Activated CD8-positive, alpha-beta T cell treated with anti-CD3 and anti-CD28 coated beads, Interleukin-2, amount 10 ng/mL, durations not matched to agents 7 days and 5 days (primary cell): ENCODE measurements around the gene DNAH7. TPM values are rescaled to one million over a fixed set of nuclear protein-coding genes. Genes with fewer than 3 reads are reported as not detected.

Experiments used
- ATAC-seq: fragments of 150-1000 bp; cut with Tn5 transposase; one replicate; pipeline ENCODE4 v1.10.0; 2021; ENCODE audit warnings: moderate library complexity
- CTCF ChIA-PET: fragments of 350-600 bp; sonication (Branson Sonifier 250); formaldehyde crosslinking; loops from one replicate; lab custom pipeline; 2021; ENCODE audit warnings: antibody characterized with exemption; lab: Charles Lee
- POLR2A ChIA-PET: fragments of 350-600 bp; sonication (Branson Sonifier 250); formaldehyde crosslinking; loops from one replicate; lab custom pipeline; 2021; ENCODE audit warnings: antibody characterized with exemption; lab: Charles Lee
- DNase-seq: peaks from one replicate; pipeline ENCODE4 v3.0.0-alpha.2; 2020
- H3K27ac Mint-ChIP-seq: one replicate; pipeline ENCODE4 v1.8.0; 2021; ENCODE audit warnings: mild to moderate bottlenecking, mixed read lengths
- H3K27me3 Mint-ChIP-seq: one replicate; pipeline ENCODE4 v1.8.0; 2021; ENCODE audit warnings: low read depth, mixed read lengths
- H3K36me3 Mint-ChIP-seq: one replicate; pipeline ENCODE4 v1.8.0; 2021; ENCODE audit warnings: low read depth, mixed read lengths
- H3K4me1 Mint-ChIP-seq: one replicate; pipeline ENCODE4 v1.8.0; 2021; ENCODE audit warnings: low read depth, mixed read lengths
- H3K4me3 Mint-ChIP-seq: one replicate; pipeline ENCODE4 v1.8.0; 2021; ENCODE audit warnings: mild to moderate bottlenecking, mixed read lengths
- H3K9me3 Mint-ChIP-seq: one replicate; pipeline ENCODE4 v1.8.0; 2022; ENCODE audit warnings: mixed read lengths; ENCODE audit not compliant: insufficient read depth
- total RNA-seq, 2 experiments: library from RNA; stranded (reverse); gene quantifications; one replicate each; pipeline ENCODE4 v1.2.3, GENCODE V29; 2021

DNAH7 gene
- total RNA-seq, 2 experiments from 2014 or later: not detected

DNA sequence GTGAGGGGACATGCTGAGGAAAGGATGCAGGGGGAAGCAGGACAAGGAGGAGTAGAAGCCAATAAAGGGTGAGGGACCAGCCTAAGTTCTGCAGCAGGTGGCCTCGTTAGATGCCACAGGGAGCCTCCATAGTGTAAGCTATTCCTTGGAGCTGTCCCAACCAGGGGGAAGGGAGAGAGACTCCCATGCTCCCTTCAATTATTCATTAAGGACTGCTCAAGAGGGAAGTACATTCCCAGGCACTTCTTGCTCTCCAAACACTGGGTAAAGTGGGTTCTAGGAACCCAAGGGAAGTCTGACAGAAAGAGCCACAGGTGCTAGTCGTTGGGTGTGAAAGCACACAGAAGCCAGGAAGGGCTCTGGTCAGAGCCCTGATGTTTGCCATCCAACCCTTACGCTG, 217.9 kb downstream of the DNAH7 start:
- H3K4me3 Mint-ChIP-seq: no peak overlapping the region
- DNase-seq (no peak), ATAC-seq (no peak)
- no peak overlapping the region for H3K27ac Mint-ChIP-seq
- ChIA-PET CTCF (no interaction called here), POLR2A (no interaction called here)
- no peaks in the 10 kb centered on the region for H3K36me3 Mint-ChIP-seq
- no peaks in the 10 kb centered on the region for H3K9me3 Mint-ChIP-seq
- no peaks in the 10 kb centered on the region for H3K27me3 Mint-ChIP-seq
- no peaks in the 10 kb centered on the region for H3K4me1 Mint-ChIP-seq

DNA sequence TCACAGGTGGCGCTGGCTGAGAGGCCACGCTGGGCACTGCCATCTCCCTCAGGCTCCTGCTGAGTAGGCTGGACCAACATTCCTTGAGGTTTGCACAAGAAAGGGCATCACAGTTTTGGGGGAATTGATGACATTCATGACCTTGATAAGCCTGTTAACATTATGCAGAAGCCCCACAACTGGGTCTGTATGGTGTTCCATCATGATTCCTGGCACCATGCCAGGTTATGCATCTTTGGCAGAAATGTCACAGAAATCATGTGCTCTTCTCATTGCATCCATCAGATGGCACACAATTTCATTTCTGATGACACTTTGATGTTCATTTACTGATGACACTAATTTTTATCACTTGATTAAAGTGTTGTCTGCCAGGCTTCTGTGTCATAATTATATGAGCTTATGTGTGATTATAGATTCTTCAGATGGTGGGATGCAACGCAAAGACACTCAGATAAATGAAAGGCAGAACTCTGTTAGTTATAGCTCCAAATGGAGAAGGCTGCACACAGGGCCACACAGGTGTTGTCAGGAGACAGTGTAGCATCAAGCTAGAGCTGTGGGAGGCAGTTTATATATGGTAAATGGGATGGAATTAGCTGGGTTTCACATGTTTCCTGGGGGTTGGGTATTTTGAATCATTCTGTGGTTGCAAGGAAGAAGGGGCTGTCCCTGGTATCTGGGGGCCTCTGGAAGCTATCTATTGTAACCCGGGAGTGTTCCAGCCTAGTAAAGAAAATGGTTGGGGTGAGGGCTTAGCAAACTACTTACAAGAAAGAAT, 220.3 kb downstream of the DNAH7 start:
- H3K27ac Mint-ChIP-seq: no peak overlapping the region
- H3K4me3 Mint-ChIP-seq: no peak overlapping the region
- H3K27me3 Mint-ChIP-seq: no peaks in the 10 kb centered on the region
- no peaks in the 10 kb centered on the region for H3K9me3 Mint-ChIP-seq
- no peaks in the 10 kb centered on the region for H3K4me1 Mint-ChIP-seq
- H3K36me3 Mint-ChIP-seq: no peaks in the 10 kb centered on the region
- DNase-seq: no peak
- no peak for ATAC-seq
- POLR2A ChIA-PET: no interaction called here
- CTCF ChIA-PET: interaction anchor here (1.0 kb wide), 1 partner anchor 10 kb away, joined by 3 read pairs; no protein-coding TSS in a partner anchor

DNA sequence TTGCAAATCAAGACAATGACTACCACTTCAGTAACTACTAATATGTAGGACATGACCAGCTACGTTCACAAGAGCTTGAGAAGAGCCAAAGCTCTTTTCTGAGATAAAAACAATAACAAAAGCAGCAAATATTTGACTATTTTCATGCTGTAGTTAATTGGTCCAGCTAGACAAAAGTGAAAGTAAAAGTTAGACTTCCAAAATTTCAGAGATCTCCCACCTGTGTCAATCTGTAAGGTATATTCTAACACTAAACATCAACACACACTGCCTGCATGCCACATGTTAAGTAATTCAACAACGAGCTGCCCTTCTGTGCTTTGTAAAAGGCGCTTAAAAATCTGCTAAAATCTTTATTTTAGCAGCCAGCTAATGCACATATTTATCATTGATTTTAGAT, 225.7 kb downstream of the DNAH7 start:
- POLR2A ChIA-PET: no interaction called here
- peak overlapping the region; percentile 62 for H3K27ac Mint-ChIP-seq

DNA sequence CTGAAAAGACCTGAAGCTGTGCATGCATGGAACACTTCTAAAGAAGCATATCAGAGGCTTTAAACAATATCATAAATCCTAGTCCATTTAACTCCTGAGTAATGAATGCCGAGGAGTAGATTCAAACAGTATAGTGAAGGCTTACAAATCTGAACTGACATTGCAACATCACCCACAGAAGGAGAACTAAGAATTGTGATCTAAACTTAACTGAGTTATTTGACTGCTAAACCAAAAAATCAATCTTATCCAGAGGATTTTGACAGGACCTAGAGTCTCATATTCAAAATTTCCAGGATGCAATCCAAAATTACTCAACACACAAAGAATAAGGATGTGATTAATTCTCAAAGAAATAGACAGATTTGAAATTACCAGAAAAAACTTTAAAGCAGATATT, 230.6 kb downstream of the DNAH7 start:
- peaks cover 2% of the 10 kb centered on the region for H3K27me3 Mint-ChIP-seq
- no peak overlapping the region for H3K27ac Mint-ChIP-seq
- no peak for DNase-seq
- H3K9me3 Mint-ChIP-seq: no peaks in the 10 kb centered on the region
- no peak for ATAC-seq
- H3K36me3 Mint-ChIP-seq: no peaks in the 10 kb centered on the region
- POLR2A ChIA-PET: no interaction called here
- CTCF ChIA-PET: interaction anchor here (1.1 kb wide), 1 partner anchor 11 kb away, joined by 3 read pairs; no protein-coding TSS in a partner anchor
- H3K4me1 Mint-ChIP-seq: peaks cover 5% of the 10 kb centered on the region
- no peak overlapping the region for H3K4me3 Mint-ChIP-seq

More for the DNA sequence above, 225.7 kb downstream of the DNAH7 start:
- Mint-ChIP-seq H3K4me1 (peaks cover 6% of the 10 kb centered on the region), H3K9me3 (no peaks in the 10 kb centered on the region), H3K27me3 (peaks cover 2% of the 10 kb centered on the region), H3K4me3 (peak overlapping the region; percentile 44), H3K36me3 (no peaks in the 10 kb centered on the region)
- CTCF ChIA-PET: interaction anchor here (0.6 to 1.2 kb wide), 2 partner anchors 226 to 270 kb away, joined by 3 to 5 read pairs; partner anchors contain the start of gene DNAH7
- ATAC-seq: peak; percentile 44
- DNase-seq: no peak

DNA sequence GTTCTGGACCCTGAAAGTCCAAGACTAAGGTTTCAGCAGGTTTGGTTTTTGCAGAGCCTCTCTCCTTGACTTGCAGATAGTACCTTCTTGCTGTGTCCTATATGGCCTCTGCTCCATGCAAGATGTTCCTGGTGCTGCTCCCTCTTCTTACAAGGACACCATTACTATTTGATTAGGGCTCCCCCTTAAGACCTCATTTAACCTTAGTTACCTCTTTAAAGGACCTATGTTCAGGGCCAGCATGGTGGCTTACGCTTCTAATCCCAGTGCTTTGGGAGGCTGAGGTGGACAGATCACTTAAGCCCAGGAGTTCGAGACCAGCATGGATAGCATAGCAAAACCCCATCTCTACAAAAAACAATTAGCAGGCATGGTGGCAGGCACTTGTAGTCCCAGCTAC, 232.6 kb downstream of the DNAH7 start:
- Mint-ChIP-seq H3K9me3 (no peaks in the 10 kb centered on the region), H3K27ac (no peak overlapping the region), H3K4me1 (no peaks in the 10 kb centered on the region), H3K36me3 (no peaks in the 10 kb centered on the region), H3K27me3 (peaks cover 2% of the 10 kb centered on the region), H3K4me3 (no peak overlapping the region)
- ATAC-seq (no peak), DNase-seq (no peak)
- ChIA-PET POLR2A (no interaction called here), CTCF (no interaction called here)

DNA sequence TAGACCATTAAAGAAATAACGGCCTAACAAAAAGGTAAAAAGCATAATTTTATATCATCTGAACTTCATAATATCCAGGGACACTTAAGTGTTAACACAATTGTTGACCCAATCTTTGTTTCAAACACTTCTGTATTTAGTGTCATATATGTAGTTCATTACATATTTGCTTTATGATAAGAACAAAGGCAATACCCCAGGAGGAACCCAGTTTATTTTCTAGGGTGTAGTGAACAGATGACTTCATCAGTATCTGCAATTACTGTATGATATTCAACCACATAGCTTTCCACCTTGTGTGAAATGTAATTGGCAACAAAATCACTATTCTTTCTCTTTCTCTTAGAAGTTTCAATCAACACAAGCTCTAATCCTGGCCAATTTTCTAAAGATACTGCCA, 233.8 kb downstream of the DNAH7 start:
- no peak for ATAC-seq
- no peak for DNase-seq
- H3K36me3 Mint-ChIP-seq: no peaks in the 10 kb centered on the region
- H3K4me1 Mint-ChIP-seq: no peaks in the 10 kb centered on the region
- peaks cover 2% of the 10 kb centered on the region for H3K27me3 Mint-ChIP-seq
- H3K4me3 Mint-ChIP-seq: no peak overlapping the region
- H3K9me3 Mint-ChIP-seq: no peaks in the 10 kb centered on the region
- H3K27ac Mint-ChIP-seq: no peak overlapping the region
- ChIA-PET POLR2A (no interaction called here), CTCF (interaction anchor here (0.6 kb wide), 1 partner anchor 1421 kb away, joined by 3 read pairs; no protein-coding TSS in a partner anchor)

- CTCF ChIA-PET: no interaction called here
These were observed 237.4 kb downstream of the DNAH7 start for GRCh38 chr2:195830968-195831950.

DNA sequence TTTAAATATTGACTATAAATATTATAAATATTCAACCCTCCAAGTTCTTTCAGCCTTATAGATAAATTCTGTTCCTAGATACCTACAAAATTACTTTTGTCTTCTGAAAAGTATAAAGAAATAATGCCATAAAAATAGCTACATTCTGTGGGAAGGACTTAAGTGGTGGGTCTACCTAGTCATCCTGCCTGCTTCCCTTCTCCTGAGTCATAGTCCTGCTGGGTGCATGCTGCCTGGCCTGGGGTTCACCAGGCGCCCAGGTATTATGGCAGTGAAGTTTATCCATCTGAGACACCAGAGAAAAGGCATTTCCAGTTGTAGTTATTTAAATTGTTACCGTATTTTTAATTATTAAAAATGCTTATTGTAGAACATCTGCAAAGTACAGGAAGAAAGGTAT, 244.2 kb downstream of the DNAH7 start:
- Mint-ChIP-seq H3K27ac (no peak overlapping the region), H3K4me3 (no peak overlapping the region), H3K9me3 (no peaks in the 10 kb centered on the region), H3K27me3 (no peaks in the 10 kb centered on the region), H3K36me3 (no peaks in the 10 kb centered on the region), H3K4me1 (peaks cover 5% of the 10 kb centered on the region)
- DNase-seq (no peak), ATAC-seq (no peak)
- ChIA-PET CTCF (no interaction called here), POLR2A (no interaction called here)

More at GRCh38 chr2:195830968-195831950, 237.4 kb downstream of the DNAH7 start:
- H3K4me1 Mint-ChIP-seq: no peaks in the 10 kb centered on the region
- H3K4me3 Mint-ChIP-seq: no peak overlapping the region
- POLR2A ChIA-PET: no interaction called here
- DNase-seq (no peak), ATAC-seq (no peak)
- no peaks in the 10 kb centered on the region for H3K27me3 Mint-ChIP-seq
- H3K27ac Mint-ChIP-seq: no peak overlapping the region
- no peaks in the 10 kb centered on the region for H3K36me3 Mint-ChIP-seq
- H3K9me3 Mint-ChIP-seq: no peaks in the 10 kb centered on the region

GRCh38 chr2:195823206-195823605, 245.4 kb downstream of the DNAH7 start:
- ATAC-seq: no peak
- no peak for DNase-seq
- Mint-ChIP-seq H3K9me3 (no peaks in the 10 kb centered on the region), H3K27me3 (no peaks in the 10 kb centered on the region), H3K27ac (no peak overlapping the region), H3K4me3 (no peak overlapping the region), H3K36me3 (no peaks in the 10 kb centered on the region), H3K4me1 (peaks cover 5% of the 10 kb centered on the region)
- ChIA-PET POLR2A (no interaction called here), CTCF (no interaction called here)

DNA sequence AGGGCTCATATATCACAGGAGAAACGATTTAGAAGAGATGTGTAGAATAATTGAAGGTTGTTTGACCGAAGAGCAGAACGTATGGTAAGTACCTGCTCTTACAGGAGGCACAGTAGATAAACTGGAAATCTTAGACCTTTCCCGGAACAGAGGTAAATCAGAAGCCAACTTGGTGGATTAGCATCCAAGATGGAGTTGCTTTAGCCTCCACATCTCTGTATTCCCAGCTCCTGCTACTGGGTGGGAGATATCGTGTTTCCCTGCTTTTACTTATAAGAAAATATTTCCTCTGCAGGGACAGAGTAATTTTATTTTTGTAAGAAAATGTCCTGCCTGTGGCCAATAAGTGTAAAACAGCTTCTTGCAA, 247.1 kb downstream of the DNAH7 start:
- CTCF ChIA-PET: interaction anchor here (0.6 kb wide), 1 partner anchor 17 kb away, joined by 3 read pairs; no protein-coding TSS in a partner anchor
- no peak overlapping the region for H3K27ac Mint-ChIP-seq

DNA sequence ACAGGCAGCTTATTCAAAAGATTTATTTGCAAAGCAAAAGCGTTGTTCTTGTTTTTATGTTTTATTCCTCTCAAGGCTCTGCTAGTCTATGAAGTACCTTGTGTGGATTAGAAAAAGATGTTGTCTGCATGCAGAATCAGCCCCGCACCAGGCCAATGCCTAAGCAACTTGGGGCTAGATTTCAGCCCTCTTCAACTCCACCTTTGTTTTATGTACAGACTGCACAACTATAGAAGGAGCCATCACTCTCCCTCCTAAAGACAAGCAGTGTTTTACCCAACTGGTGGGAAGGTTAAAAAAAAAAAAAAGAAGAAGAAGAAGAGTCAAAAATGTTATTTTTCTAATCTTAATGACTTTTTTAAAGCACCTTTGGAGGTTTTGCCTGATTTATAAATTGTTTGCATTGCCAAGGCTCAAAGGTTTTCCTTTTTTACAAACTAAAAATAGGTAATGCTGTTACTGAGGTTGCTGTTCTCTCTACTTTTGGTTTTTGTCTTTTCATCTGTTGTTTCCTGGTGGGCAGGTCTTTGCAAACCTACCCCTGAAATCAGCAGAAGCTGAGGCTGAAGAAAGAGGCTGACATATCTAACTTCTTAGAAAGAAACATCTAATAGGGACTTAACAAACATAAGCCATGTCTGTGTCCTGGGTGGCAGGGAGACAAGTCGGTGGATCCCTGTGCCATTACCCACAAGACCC, 247.6 kb downstream of the DNAH7 start:
- Mint-ChIP-seq H3K27me3 (no peaks in the 10 kb centered on the region), H3K4me3 (no peak overlapping the region), H3K27ac (no peak overlapping the region), H3K9me3 (no peaks in the 10 kb centered on the region), H3K36me3 (no peaks in the 10 kb centered on the region), H3K4me1 (peaks cover 5% of the 10 kb centered on the region)
- ChIA-PET CTCF (no interaction called here), POLR2A (no interaction called here)
- DNase-seq (no peak), ATAC-seq (no peak)

More for the DNA sequence above, 247.1 kb downstream of the DNAH7 start:
- H3K9me3 Mint-ChIP-seq: no peaks in the 10 kb centered on the region
- H3K36me3 Mint-ChIP-seq: no peaks in the 10 kb centered on the region
- POLR2A ChIA-PET: no interaction called here
- no peak for ATAC-seq
- no peak overlapping the region for H3K4me3 Mint-ChIP-seq
- no peaks in the 10 kb centered on the region for H3K27me3 Mint-ChIP-seq
- H3K4me1 Mint-ChIP-seq: peaks cover 5% of the 10 kb centered on the region
- DNase-seq: no peak
